ENCODE data around the gene KRTAP10-5.

Gene KRTAP10-5

DNA sequence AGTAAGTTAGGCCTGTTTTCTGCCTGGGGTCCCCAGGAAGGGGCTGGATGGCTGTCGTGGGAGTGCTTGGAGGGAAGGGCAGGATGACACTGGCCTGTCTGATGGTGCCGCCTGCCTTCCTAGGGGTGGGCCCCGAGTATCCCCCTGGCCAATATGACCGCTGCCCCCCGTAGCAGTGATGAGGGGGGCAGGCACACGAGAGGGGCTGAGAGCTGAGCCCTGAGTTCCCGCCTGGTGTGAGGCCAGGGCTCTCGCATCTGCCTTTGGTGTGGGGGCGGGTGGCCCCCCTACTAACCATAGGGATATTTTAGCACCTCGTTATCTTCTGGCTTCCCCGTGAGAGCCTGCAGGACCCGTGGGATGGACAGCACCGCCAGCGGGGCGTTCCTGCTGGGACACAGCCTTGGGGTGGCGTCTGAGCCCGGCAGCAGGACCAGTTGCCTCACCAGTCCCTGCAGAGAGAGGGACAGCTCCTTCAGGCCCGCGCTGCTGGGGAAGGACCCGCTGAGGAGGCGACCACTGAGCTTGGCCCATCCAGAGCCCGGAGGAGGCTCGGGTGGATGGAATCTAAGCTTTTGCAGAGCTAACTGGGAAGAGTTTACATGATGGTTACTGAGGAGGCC lies 50.8 kb downstream of the KRTAP10-5 start:
- DNase-seq (ENCODE audit: low spot score), result no peak
